HepG2 (cell line): ENCODE results near the gene ADGRD1. TPM values are rescaled to one million over a fixed set of nuclear protein-coding genes. Genes with fewer than 3 reads are reported as not detected.

Experiments used
- ATAC-seq: fragments of 200-7000 bp; cut with Tn5 transposase; 3 replicates; pipeline ENCODE4 v1.9.1; 2020; ENCODE audit warnings: mild to moderate bottlenecking, moderate library complexity
- BruUV-seq: library from RNA; stranded (reverse); fragments of 400-500 nt; replicated peaks from 2 replicates; lab custom pipeline; 2021; lab: Mats Ljungman, UMichigan
- CTCF ChIA-PET: fragments of 300-600 bp; formaldehyde crosslinking; extraction: SDS; loops from one replicate; lab custom pipeline; 2021; ENCODE audit warnings: low total read pairs, inconsistent platforms, low intra/inter-chr PET ratio; lab: Yijun Ruan, JAX
- POLR2A ChIA-PET: fragments of 350-600 bp; sonication (Branson Sonifier 250); formaldehyde crosslinking; loops from one replicate; lab custom pipeline; 2020; ENCODE audit warnings: antibody characterized with exemption, inconsistent platforms; lab: Yijun Ruan, JAX
- DNase-seq: peaks from one replicate; pipeline ENCODE4 v3.0.0-alpha.2; 2015; ENCODE audit warnings: low spot score
- FAIRE-seq: peaks from 3 replicates; lab custom pipeline; 2011; peaks lifted over from hg19 to GRCh38; lab: Jason Lieb, UNC
- H2AFZ ChIP-seq: one replicate; pipeline ENCODE4 v1.6.1; 2011; ENCODE audit warnings: low read length, inconsistent platforms
- H3K27ac ChIP-seq: fragments of 300-600 bp; 3 replicates; pipeline ENCODE4 v1.8.0; 2011; ENCODE audit warnings: mixed run types, mild to moderate bottlenecking, mixed read lengths, low read length, inconsistent platforms; ENCODE audit not compliant: insufficient read depth; ENCODE audit errors: extremely low read length
- H3K27me3 ChIP-seq, 2 experiments: fragments of 200-600 bp in 1 of 2; 2 replicates in 1 of 2; 3 replicates in 1 of 2; pipeline versions ENCODE4 v1.6.0 to v1.8.0; 2011; ENCODE audit warnings: low read length in 2 of 2, mild to moderate bottlenecking in 2 of 2, moderate library complexity in 2 of 2, inconsistent platforms in 1 of 2; ENCODE audit not compliant: insufficient read depth in 2 of 2, control insufficient read depth in 1 of 2
- H3K36me3 ChIP-seq, 2 experiments: fragments of 200-600 bp in 1 of 2; replicated peaks in 1 of 2; 2 replicates in 1 of 2; 3 replicates in 1 of 2; pipeline versions ENCODE4 v1.5.1 to v1.8.0; 2011; ENCODE audit warnings: low read length in 2 of 2, inconsistent platforms in 1 of 2; ENCODE audit not compliant: insufficient read depth in 2 of 2, control insufficient read depth in 1 of 2
- H3K4me1 ChIP-seq: 2 replicates; pipeline ENCODE4 v1.5.1; 2012; ENCODE audit warnings: low read length, inconsistent platforms; ENCODE audit not compliant: insufficient read depth
- H3K4me2 ChIP-seq: 2 replicates; pipeline ENCODE4 v1.6.0; 2011; ENCODE audit warnings: low read depth, low read length, inconsistent platforms
- H3K4me3 ChIP-seq, 3 experiments: fragments of 200-600 bp in 1 of 3; sonication (generic), shearing (Covaris generic) in 1 of 3; replicated peaks in 1 of 3; 2 replicates each; pipeline ENCODE4 v1.5.1; 2011 to 2016; ENCODE audit warnings: low read length in 3 of 3, inconsistent platforms in 2 of 3, low read depth in 2 of 3, mild to moderate bottlenecking in 2 of 3, control low read depth in 1 of 3, mixed read lengths in 1 of 3; ENCODE audit not compliant: insufficient read depth in 1 of 3
- H3K79me2 ChIP-seq: one replicate; pipeline ENCODE4 v1.6.1; 2011; ENCODE audit warnings: low read length, inconsistent platforms; ENCODE audit not compliant: insufficient read depth
- H3K9ac ChIP-seq: 2 replicates; pipeline ENCODE4 v1.6.0; 2011; ENCODE audit warnings: mild to moderate bottlenecking, low read depth, low read length, inconsistent platforms; ENCODE audit not compliant: insufficient read depth
- H3K9me3 ChIP-seq: 2 replicates; pipeline ENCODE4 v1.5.1; 2012; ENCODE audit warnings: mild to moderate bottlenecking, low read length
- H4K20me1 ChIP-seq: 2 replicates; pipeline ENCODE4 v1.6.0; 2011; ENCODE audit warnings: inconsistent platforms, mild to moderate bottlenecking, low read length, moderate library complexity; ENCODE audit not compliant: insufficient read depth
- ELF3 ChIP-seq: IDR thresholded peaks from 2 replicates; pipeline ENCODE4 v1.6.1; 2016; ENCODE audit warnings: missing genetic modification reagents, missing compliant biosample characterization
- SOX5 ChIP-seq: IDR thresholded peaks from 2 replicates; pipeline ENCODE4 v1.6.1; 2016; ENCODE audit warnings: borderline replicate concordance
- SOX6 ChIP-seq, 2 experiments: fragments of 450-650 bp in 1 of 2; sonication (generic) in 1 of 2; formaldehyde crosslinking in 1 of 2; IDR thresholded peaks; 2 replicates each; pipeline versions ENCODE4 v1.4.0 to v1.6.1; 2017 to 2020; ENCODE audit warnings: antibody characterized with exemption in 1 of 2, mild to moderate bottlenecking in 1 of 2, missing genetic modification reagents in 1 of 2
- SP2 ChIP-seq: sonication (generic); formaldehyde crosslinking; IDR thresholded peaks from 2 replicates; pipeline ENCODE4 v1.5.1; 2020; ENCODE audit warnings: mild to moderate bottlenecking, missing genetic modification reagents
- ZC3H4 ChIP-seq: sonication (generic); formaldehyde crosslinking; IDR thresholded peaks from 2 replicates; pipeline ENCODE4 v1.4.0; 2020; ENCODE audit warnings: missing genetic modification reagents, borderline replicate concordance
- ZNF24 ChIP-seq: fragments of 450-650 bp; IDR thresholded peaks from 2 replicates; pipeline ENCODE4 v1.6.1; 2017; ENCODE audit warnings: antibody characterized with exemption, mild to moderate bottlenecking
- ZNF264 ChIP-seq: sonication (generic); formaldehyde crosslinking; IDR thresholded peaks from 2 replicates; pipeline ENCODE4 v1.4.0; 2020; ENCODE audit warnings: missing genetic modification reagents
- ZNF382 ChIP-seq: sonication (generic); formaldehyde crosslinking; IDR thresholded peaks from 2 replicates; pipeline ENCODE4 v1.5.0; 2020; ENCODE audit warnings: missing genetic modification reagents, mild to moderate bottlenecking, borderline replicate concordance
- ZNF776 ChIP-seq: sonication (generic); formaldehyde crosslinking; IDR thresholded peaks from 2 replicates; pipeline ENCODE4 v1.4.0; 2020; ENCODE audit warnings: mild to moderate bottlenecking, missing genetic modification reagents
- WGBS: methylation state at CpG from one replicate; pipeline ENCODE4 v1.1.6; 2017; ENCODE audit warnings: low lambda C conversion rate; 5-methylcytosine and 5-hydroxymethylcytosine counted together
- in situ Hi-C: cut with HindIII; loops from 2 replicates; pipeline ENCODE4 v1.10.0; 2017; ENCODE audit warnings: low pct_unique_long_range_greater_than_20kb; ENCODE audit not compliant: extremely low pct_ligation_motif_present
- intact Hi-C: fragments of 100-400 bp; cut with micrococcal nuclease; formaldehyde crosslinking; loops from one replicate; pipeline ENCODE4 v1.10.0; 2022; ENCODE audit not compliant: unreplicated experiment
- polyA plus RNA-seq, 8 experiments: library from polyadenylated mRNA; depleted of rRNA in 3 of 8; stranded (reverse) in 7 of 8; unstranded in 1 of 8; fragments of >200 nt; fragmentation: Illumina TruSeq in 4 of 8; extraction: Trizol in 4 of 8; gene quantifications; 2 replicates each; pipeline versions ENCODE4 v1.2.1 to v1.2.3, GENCODE V29; 2011 to 2016; ENCODE audit warnings: low read depth in 4 of 8, missing spikeins in 1 of 8, mixed read lengths in 1 of 8; ENCODE audit not compliant: insufficient read depth in 1 of 8
- total RNA-seq, 5 experiments: library from RNA; depleted of rRNA; stranded (reverse); fragments of >200 nt; fragmentation: Illumina TruSeq; extraction: Trizol; gene quantifications; 2 replicates each; pipeline ENCODE4 v1.2.3, GENCODE V29; 2016; ENCODE audit warnings: low read depth in 1 of 5
- TF ChIP-seq, protein P1 (sequence below), 2 experiments: IDR thresholded peaks; 2 replicates each; pipeline ENCODE4 v1.6.1; 2011 to 2012; ENCODE audit warnings: low read length in 2 of 2, borderline replicate concordance in 1 of 2, low read depth in 1 of 2, mild to moderate bottlenecking in 1 of 2, moderate library complexity in 1 of 2
- TF ChIP-seq, protein P2 (sequence below): sonication (generic); formaldehyde crosslinking; IDR thresholded peaks from 2 replicates; pipeline ENCODE4 v1.9.0; 2021; ENCODE audit warnings: missing genetic modification reagents, borderline replicate concordance
- TF ChIP-seq, protein P3 (sequence below): sonication (generic); formaldehyde crosslinking; IDR thresholded peaks from 2 replicates; pipeline ENCODE4 v1.4.0; 2020; ENCODE audit warnings: missing genetic modification reagents, mild to moderate bottlenecking, borderline replicate concordance

Gene ADGRD1
- total and polyA plus RNA-seq, 2 of the 13 experiments (the other 11 are each of a cell fraction or from before 2014, with no cell fraction given), result 0.46 to 12.4 TPM

DNA sequence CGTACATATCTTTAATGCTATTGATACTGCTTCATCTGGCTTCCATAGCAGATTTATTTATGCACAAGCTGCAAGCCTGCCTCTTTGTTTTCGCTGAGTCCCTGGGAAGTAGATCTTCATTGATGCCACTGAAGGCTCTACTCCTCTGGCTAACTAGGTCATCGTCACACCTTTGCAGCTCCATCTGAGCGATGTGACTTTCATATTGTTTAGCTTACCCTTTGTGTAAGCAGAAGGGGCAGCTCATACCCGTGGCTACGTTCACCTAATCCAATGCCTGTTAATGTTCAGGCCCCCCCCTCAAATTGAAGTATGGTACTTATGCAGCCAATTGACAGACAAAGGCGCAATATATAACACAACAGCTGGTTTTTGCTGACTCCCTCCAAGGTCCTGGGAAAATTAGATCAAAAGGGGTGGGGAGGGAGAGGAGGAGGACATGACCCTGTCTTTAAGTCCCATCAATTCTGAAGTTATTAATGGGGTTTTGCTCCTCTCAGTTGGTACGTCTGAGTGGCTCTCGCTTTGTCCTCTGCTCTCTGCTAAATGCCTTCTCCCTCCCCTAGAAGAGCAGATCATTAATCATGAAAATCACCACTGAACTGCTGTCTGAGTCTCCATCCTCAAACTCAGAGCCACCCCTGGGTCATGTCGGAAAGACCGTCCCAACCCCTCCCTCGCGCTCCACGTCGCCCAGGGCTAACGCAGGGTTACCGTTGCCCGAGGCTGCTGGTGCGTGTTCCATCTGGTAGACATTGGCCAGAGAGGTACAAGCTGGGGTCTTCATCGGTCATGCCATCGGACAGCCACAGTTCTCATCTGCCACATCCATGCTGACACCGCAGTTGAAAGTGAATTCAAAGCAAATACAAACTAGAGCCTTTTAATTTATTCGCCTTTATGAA is 128.8 kb downstream of the ADGRD1 start:
- in situ Hi-C loops, result no loop called here
- Histone ChIP-seq H3K9ac (no peak overlapping the region), H3K27me3 (no peaks in the 10 kb centered on the region), H3K4me1 (no peaks in the 10 kb centered on the region), H3K9me3 (no peaks in the 10 kb centered on the region), H3K36me3 (no peaks in the 10 kb centered on the region), H3K4me2 (no peak overlapping the region), H3K27ac (no peak overlapping the region), H4K20me1 (no peaks in the 10 kb centered on the region), H3K79me2 (no peaks in the 10 kb centered on the region), H2AFZ (no peak overlapping the region), H3K4me3 (no peak overlapping the region)
- intact Hi-C loops, result no loop called here
- WGBS, result 86% methylated on average over 23 of the region's 23 CpGs
- BruUV-seq, result no TSS peak
- ChIA-PET POLR2A (no interaction called here), CTCF (no interaction called here)
- no peak for ATAC-seq
- DNase-seq, result no peak
- no peak for FAIRE-seq
- TF ChIP-seq SOX5 (CRISPR knock-in tag) (no peak), ZNF776 (CRISPR knock-in tag) (no peak), ZC3H4 (CRISPR knock-in tag) (no peak), ELF3 (no peak), SP2 (CRISPR knock-in tag) (no peak), SOX6 (IDR thresholded peaks at IDR 0.05) (no peak), SOX6 (CRISPR knock-in tag; IDR thresholded peaks at IDR 0.05) (no peak), ZNF264 (CRISPR knock-in tag) (no peak), ZNF24 (no peak), ZNF382 (CRISPR knock-in tag) (no peak)
- TF ChIP-seq, protein P1, sequence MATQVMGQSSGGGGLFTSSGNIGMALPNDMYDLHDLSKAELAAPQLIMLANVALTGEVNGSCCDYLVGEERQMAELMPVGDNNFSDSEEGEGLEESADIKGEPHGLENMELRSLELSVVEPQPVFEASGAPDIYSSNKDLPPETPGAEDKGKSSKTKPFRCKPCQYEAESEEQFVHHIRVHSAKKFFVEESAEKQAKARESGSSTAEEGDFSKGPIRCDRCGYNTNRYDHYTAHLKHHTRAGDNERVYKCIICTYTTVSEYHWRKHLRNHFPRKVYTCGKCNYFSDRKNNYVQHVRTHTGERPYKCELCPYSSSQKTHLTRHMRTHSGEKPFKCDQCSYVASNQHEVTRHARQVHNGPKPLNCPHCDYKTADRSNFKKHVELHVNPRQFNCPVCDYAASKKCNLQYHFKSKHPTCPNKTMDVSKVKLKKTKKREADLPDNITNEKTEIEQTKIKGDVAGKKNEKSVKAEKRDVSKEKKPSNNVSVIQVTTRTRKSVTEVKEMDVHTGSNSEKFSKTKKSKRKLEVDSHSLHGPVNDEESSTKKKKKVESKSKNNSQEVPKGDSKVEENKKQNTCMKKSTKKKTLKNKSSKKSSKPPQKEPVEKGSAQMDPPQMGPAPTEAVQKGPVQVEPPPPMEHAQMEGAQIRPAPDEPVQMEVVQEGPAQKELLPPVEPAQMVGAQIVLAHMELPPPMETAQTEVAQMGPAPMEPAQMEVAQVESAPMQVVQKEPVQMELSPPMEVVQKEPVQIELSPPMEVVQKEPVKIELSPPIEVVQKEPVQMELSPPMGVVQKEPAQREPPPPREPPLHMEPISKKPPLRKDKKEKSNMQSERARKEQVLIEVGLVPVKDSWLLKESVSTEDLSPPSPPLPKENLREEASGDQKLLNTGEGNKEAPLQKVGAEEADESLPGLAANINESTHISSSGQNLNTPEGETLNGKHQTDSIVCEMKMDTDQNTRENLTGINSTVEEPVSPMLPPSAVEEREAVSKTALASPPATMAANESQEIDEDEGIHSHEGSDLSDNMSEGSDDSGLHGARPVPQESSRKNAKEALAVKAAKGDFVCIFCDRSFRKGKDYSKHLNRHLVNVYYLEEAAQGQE (IDR thresholded peaks at IDR 0.05; ENCODE audit: borderline replicate concordance in 1 of 2, low read depth in 1 of 2, low read length in 2 of 2), result no peak
- TF ChIP-seq, protein P2, sequence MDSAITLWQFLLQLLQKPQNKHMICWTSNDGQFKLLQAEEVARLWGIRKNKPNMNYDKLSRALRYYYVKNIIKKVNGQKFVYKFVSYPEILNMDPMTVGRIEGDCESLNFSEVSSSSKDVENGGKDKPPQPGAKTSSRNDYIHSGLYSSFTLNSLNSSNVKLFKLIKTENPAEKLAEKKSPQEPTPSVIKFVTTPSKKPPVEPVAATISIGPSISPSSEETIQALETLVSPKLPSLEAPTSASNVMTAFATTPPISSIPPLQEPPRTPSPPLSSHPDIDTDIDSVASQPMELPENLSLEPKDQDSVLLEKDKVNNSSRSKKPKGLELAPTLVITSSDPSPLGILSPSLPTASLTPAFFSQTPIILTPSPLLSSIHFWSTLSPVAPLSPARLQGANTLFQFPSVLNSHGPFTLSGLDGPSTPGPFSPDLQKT, result no peak
- TF ChIP-seq, protein P3, sequence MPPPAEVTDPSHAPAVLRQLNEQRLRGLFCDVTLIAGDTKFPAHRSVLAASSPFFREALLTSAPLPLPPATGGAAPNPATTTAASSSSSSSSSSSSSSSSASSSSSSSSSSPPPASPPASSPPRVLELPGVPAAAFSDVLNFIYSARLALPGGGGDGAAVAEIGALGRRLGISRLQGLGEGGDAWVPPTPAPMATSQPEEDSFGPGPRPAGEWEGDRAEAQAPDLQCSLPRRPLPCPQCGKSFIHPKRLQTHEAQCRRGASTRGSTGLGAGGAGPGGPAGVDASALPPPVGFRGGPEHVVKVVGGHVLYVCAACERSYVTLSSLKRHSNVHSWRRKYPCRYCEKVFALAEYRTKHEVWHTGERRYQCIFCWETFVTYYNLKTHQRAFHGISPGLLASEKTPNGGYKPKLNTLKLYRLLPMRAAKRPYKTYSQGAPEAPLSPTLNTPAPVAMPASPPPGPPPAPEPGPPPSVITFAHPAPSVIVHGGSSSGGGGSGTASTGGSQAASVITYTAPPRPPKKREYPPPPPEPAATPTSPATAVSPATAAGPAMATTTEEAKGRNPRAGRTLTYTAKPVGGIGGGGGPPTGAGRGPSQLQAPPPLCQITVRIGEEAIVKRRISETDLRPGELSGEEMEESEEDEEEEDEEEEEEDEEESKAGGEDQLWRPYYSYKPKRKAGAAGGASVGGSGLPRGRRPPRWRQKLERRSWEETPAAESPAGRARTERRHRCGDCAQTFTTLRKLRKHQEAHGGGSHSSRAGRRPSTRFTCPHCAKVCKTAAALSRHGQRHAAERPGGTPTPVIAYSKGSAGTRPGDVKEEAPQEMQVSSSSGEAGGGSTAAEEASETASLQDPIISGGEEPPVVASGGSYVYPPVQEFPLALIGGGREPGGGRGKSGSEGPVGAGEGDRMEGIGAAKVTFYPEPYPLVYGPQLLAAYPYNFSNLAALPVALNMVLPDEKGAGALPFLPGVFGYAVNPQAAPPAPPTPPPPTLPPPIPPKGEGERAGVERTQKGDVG (CRISPR knock-in tag), result no peak
